HepG2 (cell line): ENCODE results near the gene CD248. TPM values are rescaled to one million over a fixed set of nuclear protein-coding genes. Genes with fewer than 3 reads are reported as not detected.

Experiments used
- CREM ChIP-seq, 2 experiments: sonication (generic) in 1 of 2; formaldehyde crosslinking in 1 of 2; IDR thresholded peaks; 2 replicates each; pipeline versions ENCODE4 v1.4.0 to v1.6.1; 2016 to 2020; ENCODE audit warnings: antibody characterized with exemption in 1 of 2, mild to moderate bottlenecking in 1 of 2, missing genetic modification reagents in 1 of 2
- MAF1 ChIP-seq: sonication (generic); formaldehyde crosslinking; IDR thresholded peaks from 2 replicates; pipeline ENCODE4 v1.5.0; 2020; ENCODE audit warnings: missing genetic modification reagents, borderline replicate concordance
- MBNL3 ChIP-seq: fragments of 250-450 bp; sonication (Bioruptor Pico); conservative IDR thresholded peaks from 2 replicates; pipeline ENCODE4 v1.8.0; 2022; ENCODE audit warnings: mild to moderate bottlenecking, inconsistent platforms
- RBAK ChIP-seq: sonication (generic); formaldehyde crosslinking; IDR thresholded peaks from 2 replicates; pipeline ENCODE4 v1.5.1; 2020; ENCODE audit warnings: mild to moderate bottlenecking, missing genetic modification reagents
- SAFB2 ChIP-seq: sonication (generic); formaldehyde crosslinking; IDR thresholded peaks from 2 replicates; pipeline ENCODE4 v1.5.1; 2020; ENCODE audit warnings: missing genetic modification reagents, low read depth, mild to moderate bottlenecking, borderline replicate concordance
- SCMH1 ChIP-seq: sonication (generic); formaldehyde crosslinking; IDR thresholded peaks from 2 replicates; pipeline ENCODE4 v1.9.0; 2021; ENCODE audit warnings: missing genetic modification reagents, mild to moderate bottlenecking, borderline replicate concordance
- SMARCE1 ChIP-seq: fragments of 450-650 bp; IDR thresholded peaks from 2 replicates; pipeline ENCODE4 v1.6.1; 2017; ENCODE audit warnings: borderline replicate concordance
- ZNF10 ChIP-seq: sonication (generic); formaldehyde crosslinking; IDR thresholded peaks from 2 replicates; pipeline ENCODE4 v1.4.0; 2020; ENCODE audit warnings: mild to moderate bottlenecking, low read depth, missing genetic modification reagents, borderline replicate concordance
- ZNF292 ChIP-seq: sonication (generic); formaldehyde crosslinking; IDR thresholded peaks from 2 replicates; pipeline ENCODE4 v1.8.1; 2022; ENCODE audit warnings: mild to moderate bottlenecking, low read depth, missing genetic modification reagents, borderline replicate concordance
- ZNF460 ChIP-seq: sonication (generic); formaldehyde crosslinking; IDR thresholded peaks from 2 replicates; pipeline ENCODE4 v1.5.1; 2020; ENCODE audit warnings: missing genetic modification reagents, mild to moderate bottlenecking, borderline replicate concordance
- ZNF484 ChIP-seq: sonication (generic); formaldehyde crosslinking; IDR thresholded peaks from 2 replicates; pipeline ENCODE4 v1.5.1; 2020; ENCODE audit warnings: mild to moderate bottlenecking, low read depth, missing genetic modification reagents, borderline replicate concordance
- ZNF605 ChIP-seq: sonication (generic); formaldehyde crosslinking; IDR thresholded peaks from 2 replicates; pipeline ENCODE4 v1.8.0; 2022; ENCODE audit warnings: mild to moderate bottlenecking, missing genetic modification reagents
- ZNF737 ChIP-seq: sonication (generic); formaldehyde crosslinking; IDR thresholded peaks from 2 replicates; pipeline ENCODE4 v1.5.0; 2020; ENCODE audit warnings: missing genetic modification reagents, mild to moderate bottlenecking, borderline replicate concordance
- ZNF781 ChIP-seq: sonication (generic); formaldehyde crosslinking; IDR thresholded peaks from 2 replicates; pipeline ENCODE4 v1.5.1; 2020; ENCODE audit warnings: borderline replicate concordance, mild to moderate bottlenecking, missing genetic modification reagents; ENCODE audit errors: not compliant biosample characterization
- polyA plus RNA-seq, 8 experiments: library from polyadenylated mRNA; depleted of rRNA in 3 of 8; stranded (reverse) in 7 of 8; unstranded in 1 of 8; fragments of >200 nt; fragmentation: Illumina TruSeq in 4 of 8; extraction: Trizol in 4 of 8; gene quantifications; 2 replicates each; pipeline versions ENCODE4 v1.2.1 to v1.2.3, GENCODE V29; 2011 to 2016; ENCODE audit warnings: low read depth in 4 of 8, missing spikeins in 1 of 8, mixed read lengths in 1 of 8; ENCODE audit not compliant: insufficient read depth in 1 of 8
- total RNA-seq, 5 experiments: library from RNA; depleted of rRNA; stranded (reverse); fragments of >200 nt; fragmentation: Illumina TruSeq; extraction: Trizol; gene quantifications; 2 replicates each; pipeline ENCODE4 v1.2.3, GENCODE V29; 2016; ENCODE audit warnings: low read depth in 1 of 5
- TF ChIP-seq, protein P1 (sequence below): sonication (generic); formaldehyde crosslinking; IDR thresholded peaks from 2 replicates; pipeline ENCODE4 v1.4.0; 2020; ENCODE audit warnings: low read depth, mild to moderate bottlenecking, missing genetic modification reagents
- TF ChIP-seq, protein P2 (sequence below): sonication (generic); formaldehyde crosslinking; IDR thresholded peaks from 2 replicates; pipeline ENCODE4 v1.5.0; 2020; ENCODE audit warnings: missing genetic modification reagents
- TF ChIP-seq, protein P3 (sequence below): IDR thresholded peaks from 2 replicates; pipeline ENCODE4 v1.6.1; 2016; ENCODE audit warnings: mild to moderate bottlenecking, missing biosample characterization, missing genetic modification reagents
- TF ChIP-seq, protein P4 (sequence below): sonication (generic); formaldehyde crosslinking; IDR thresholded peaks from 2 replicates; pipeline ENCODE4 v1.4.0; 2020; ENCODE audit warnings: missing genetic modification reagents
- TF ChIP-seq, protein P5 (sequence below): sonication (generic); formaldehyde crosslinking; IDR thresholded peaks from 2 replicates; pipeline ENCODE4 v1.5.0; 2020; ENCODE audit warnings: missing genetic modification reagents, mild to moderate bottlenecking, borderline replicate concordance

Gene CD248
- total and polyA plus RNA-seq, 2 of the 13 experiments (the other 11 are each of a cell fraction or from before 2014, with no cell fraction given) = 0.25 to 0.35 TPM

DNA sequence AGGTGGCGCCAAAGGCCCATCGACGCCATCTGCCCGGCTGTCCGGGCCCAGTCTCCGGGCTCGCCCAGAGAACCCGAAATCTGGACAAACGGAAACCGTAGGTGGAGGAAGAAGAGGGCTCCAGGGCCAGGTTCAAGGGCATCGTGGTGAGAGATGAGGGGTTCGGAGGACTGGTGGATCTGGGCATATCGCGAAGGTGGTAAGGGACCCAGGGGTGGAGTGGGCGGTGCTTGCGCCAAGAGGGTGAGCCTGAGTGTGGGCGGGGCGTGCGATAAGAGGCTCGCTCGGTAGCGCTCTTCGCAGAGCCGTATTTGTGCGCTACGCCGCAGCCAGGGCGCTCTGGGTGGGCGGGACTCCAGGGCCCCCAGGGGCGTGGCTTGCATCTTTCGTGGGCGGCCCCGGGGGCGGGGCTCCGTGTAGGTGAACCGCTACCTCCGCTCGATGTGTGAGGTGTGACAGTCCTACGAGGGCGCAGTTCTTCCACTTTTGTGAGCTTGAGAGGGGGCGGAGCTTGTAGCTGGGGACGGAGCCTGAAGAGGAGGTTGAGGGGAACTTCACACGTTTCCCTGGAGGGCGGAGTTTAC lies 4.8 kb downstream of the CD248 start (continued):
- TF ChIP-seq, protein P1, sequence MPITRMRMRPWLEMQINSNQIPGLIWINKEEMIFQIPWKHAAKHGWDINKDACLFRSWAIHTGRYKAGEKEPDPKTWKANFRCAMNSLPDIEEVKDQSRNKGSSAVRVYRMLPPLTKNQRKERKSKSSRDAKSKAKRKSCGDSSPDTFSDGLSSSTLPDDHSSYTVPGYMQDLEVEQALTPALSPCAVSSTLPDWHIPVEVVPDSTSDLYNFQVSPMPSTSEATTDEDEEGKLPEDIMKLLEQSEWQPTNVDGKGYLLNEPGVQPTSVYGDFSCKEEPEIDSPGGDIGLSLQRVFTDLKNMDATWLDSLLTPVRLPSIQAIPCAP = no peak
- TF ChIP-seq, protein P2, sequence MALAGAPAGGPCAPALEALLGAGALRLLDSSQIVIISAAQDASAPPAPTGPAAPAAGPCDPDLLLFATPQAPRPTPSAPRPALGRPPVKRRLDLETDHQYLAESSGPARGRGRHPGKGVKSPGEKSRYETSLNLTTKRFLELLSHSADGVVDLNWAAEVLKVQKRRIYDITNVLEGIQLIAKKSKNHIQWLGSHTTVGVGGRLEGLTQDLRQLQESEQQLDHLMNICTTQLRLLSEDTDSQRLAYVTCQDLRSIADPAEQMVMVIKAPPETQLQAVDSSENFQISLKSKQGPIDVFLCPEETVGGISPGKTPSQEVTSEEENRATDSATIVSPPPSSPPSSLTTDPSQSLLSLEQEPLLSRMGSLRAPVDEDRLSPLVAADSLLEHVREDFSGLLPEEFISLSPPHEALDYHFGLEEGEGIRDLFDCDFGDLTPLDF (CRISPR knock-in tag) = 0 out of 2 replicates have a peak, but pooled peaks have one; percentile 9
- TF ChIP-seq ZNF781 (CRISPR knock-in tag) (no peak), SMARCE1 (no peak), ZNF460 (CRISPR knock-in tag) (no peak), ZNF605 (CRISPR knock-in tag) (peak; percentile 72; the same call in 1 of the 2 replicates), ZNF292 (CRISPR knock-in tag) (no peak), RBAK (CRISPR knock-in tag) (no peak), MBNL3 (CRISPR knock-in tag) (no peak), ZNF484 (CRISPR knock-in tag) (no peak), SCMH1 (CRISPR knock-in tag) (no peak), ZNF10 (CRISPR knock-in tag) (no peak), MAF1 (CRISPR knock-in tag) (0 out of 2 replicates have a peak, but pooled peaks have one; percentile 28), ZNF737 (CRISPR knock-in tag) (no peak), CREM (IDR thresholded peaks at IDR 0.05) (no peak), CREM (CRISPR knock-in tag; IDR thresholded peaks at IDR 0.05) (no peak), SAFB2 (CRISPR knock-in tag) (peak; percentile 86; the same call in 1 of the 2 replicates)
- TF ChIP-seq, protein P3, sequence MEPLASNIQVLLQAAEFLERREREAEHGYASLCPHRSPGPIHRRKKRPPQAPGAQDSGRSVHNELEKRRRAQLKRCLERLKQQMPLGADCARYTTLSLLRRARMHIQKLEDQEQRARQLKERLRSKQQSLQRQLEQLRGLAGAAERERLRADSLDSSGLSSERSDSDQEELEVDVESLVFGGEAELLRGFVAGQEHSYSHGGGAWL (CRISPR knock-in tag) = peak; percentile 12; the same call in 1 of the 2 replicates
- TF ChIP-seq, protein P4, sequence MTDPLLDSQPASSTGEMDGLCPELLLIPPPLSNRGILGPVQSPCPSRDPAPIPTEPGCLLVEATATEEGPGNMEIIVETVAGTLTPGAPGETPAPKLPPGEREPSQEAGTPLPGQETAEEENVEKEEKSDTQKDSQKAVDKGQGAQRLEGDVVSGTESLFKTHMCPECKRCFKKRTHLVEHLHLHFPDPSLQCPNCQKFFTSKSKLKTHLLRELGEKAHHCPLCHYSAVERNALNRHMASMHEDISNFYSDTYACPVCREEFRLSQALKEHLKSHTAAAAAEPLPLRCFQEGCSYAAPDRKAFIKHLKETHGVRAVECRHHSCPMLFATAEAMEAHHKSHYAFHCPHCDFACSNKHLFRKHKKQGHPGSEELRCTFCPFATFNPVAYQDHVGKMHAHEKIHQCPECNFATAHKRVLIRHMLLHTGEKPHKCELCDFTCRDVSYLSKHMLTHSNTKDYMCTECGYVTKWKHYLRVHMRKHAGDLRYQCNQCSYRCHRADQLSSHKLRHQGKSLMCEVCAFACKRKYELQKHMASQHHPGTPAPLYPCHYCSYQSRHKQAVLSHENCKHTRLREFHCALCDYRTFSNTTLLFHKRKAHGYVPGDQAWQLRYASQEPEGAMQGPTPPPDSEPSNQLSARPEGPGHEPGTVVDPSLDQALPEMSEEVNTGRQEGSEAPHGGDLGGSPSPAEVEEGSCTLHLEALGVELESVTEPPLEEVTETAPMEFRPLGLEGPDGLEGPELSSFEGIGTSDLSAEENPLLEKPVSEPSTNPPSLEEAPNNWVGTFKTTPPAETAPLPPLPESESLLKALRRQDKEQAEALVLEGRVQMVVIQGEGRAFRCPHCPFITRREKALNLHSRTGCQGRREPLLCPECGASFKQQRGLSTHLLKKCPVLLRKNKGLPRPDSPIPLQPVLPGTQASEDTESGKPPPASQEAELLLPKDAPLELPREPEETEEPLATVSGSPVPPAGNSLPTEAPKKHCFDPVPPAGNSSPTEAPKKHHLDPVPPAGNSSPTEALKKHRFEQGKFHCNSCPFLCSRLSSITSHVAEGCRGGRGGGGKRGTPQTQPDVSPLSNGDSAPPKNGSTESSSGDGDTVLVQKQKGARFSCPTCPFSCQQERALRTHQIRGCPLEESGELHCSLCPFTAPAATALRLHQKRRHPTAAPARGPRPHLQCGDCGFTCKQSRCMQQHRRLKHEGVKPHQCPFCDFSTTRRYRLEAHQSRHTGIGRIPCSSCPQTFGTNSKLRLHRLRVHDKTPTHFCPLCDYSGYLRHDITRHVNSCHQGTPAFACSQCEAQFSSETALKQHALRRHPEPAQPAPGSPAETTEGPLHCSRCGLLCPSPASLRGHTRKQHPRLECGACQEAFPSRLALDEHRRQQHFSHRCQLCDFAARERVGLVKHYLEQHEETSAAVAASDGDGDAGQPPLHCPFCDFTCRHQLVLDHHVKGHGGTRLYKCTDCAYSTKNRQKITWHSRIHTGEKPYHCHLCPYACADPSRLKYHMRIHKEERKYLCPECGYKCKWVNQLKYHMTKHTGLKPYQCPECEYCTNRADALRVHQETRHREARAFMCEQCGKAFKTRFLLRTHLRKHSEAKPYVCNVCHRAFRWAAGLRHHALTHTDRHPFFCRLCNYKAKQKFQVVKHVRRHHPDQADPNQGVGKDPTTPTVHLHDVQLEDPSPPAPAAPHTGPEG (CRISPR knock-in tag) = no peak
- TF ChIP-seq, protein P5, sequence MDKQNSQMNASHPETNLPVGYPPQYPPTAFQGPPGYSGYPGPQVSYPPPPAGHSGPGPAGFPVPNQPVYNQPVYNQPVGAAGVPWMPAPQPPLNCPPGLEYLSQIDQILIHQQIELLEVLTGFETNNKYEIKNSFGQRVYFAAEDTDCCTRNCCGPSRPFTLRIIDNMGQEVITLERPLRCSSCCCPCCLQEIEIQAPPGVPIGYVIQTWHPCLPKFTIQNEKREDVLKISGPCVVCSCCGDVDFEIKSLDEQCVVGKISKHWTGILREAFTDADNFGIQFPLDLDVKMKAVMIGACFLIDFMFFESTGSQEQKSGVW (CRISPR knock-in tag) = no peak
